ENCODE results near the gene EMC9. TPM values are rescaled to one million over a fixed set of nuclear protein-coding genes. Genes with fewer than 3 reads are reported as not detected.

The EMC9 gene
- total and polyA plus RNA-seq, 8 donors = 13.5 to 24.3 (median 22.5) TPM

GRCh38 chr14:24093901-24094840 lies 47.2 kb downstream of the EMC9 start, which contains the start of gene PCK2:
TSS of gene PCK2 (plus strand) at chr14:24094311. CDS start at chr14:24094406, 95 bp downstream.
- no peak for TF ChIP-seq CTCF (IDR thresholded peaks at IDR 0.05)
- intact Hi-C loops (cut with DNase I) = loop anchor here in 1 of 2 donors (10.0 kb wide), 1 partner anchor 79 kb away; no protein-coding TSS in a partner anchor
- Histone ChIP-seq H3K4me3 (peak within 1 kb of the TSS; percentile 89 to 93), H3K4me1 (peaks cover 6 to 46% of the 10 kb centered on the region in 2 donors), H3K9me3 (no peaks in the 10 kb centered on the region), H3K36me3 (peaks cover 0 to 22% of the 10 kb centered on the region in 2 donors), H3K27ac (peak within 1 kb of the TSS; percentile 95), H3K27me3 (no peaks in the 10 kb centered on the region)
- ATAC-seq (peak; percentile 94), DNase-seq (peak in 3 of 4 donors; percentile 94 to 99 (median 96))

- peak in 2 of 4 donors; percentile 32 to 36 for DNase-seq
- H3K27ac ChIP-seq = peak overlapping the region; percentile 95
- intact Hi-C loops (cut with DNase I) = loop anchor here in 1 of 2 donors (10.0 kb wide), 1 partner anchor 79 kb away; no protein-coding TSS in a partner anchor
Observed at GRCh38 chr14:24093207-24093900, 48.0 kb downstream of the EMC9 start.

GRCh38 chr14:24092505-24093206 lies 48.7 kb downstream of the EMC9 start:
- peak overlapping the region in 1 of 2 donors; percentile 95 for H3K27ac ChIP-seq
- intact Hi-C loops (cut with DNase I) = loop anchor here in 1 of 2 donors (10.0 kb wide), 1 partner anchor 78 kb away; no protein-coding TSS in a partner anchor
- DNase-seq = peak in 1 of 4 donors; percentile 34

More at GRCh38 chr14:24093207-24093900, 48.0 kb downstream of the EMC9 start:
- peaks cover 6 to 38% of the 10 kb centered on the region in 2 donors for H3K4me1 ChIP-seq
- H3K4me3 ChIP-seq = peak overlapping the region in 1 of 2 donors; percentile 89
- H3K27me3 ChIP-seq = no peaks in the 10 kb centered on the region
- no peak for TF ChIP-seq CTCF (IDR thresholded peaks at IDR 0.05)
- H3K36me3 ChIP-seq = peaks cover 0 to 13% of the 10 kb centered on the region in 2 donors
- no peaks in the 10 kb centered on the region for H3K9me3 ChIP-seq
- no peak for ATAC-seq

GRCh38 chr14:24092110-24092504 lies 49.3 kb downstream of the EMC9 start:
- Histone ChIP-seq H3K36me3 (peaks cover 0 to 4% of the 10 kb centered on the region in 2 donors), H3K27ac (peak overlapping the region in 1 of 2 donors; percentile 95), H3K9me3 (no peaks in the 10 kb centered on the region), H3K27me3 (no peaks in the 10 kb centered on the region), H3K4me3 (no peak overlapping the region), H3K4me1 (peaks cover 6 to 36% of the 10 kb centered on the region in 2 donors)
- ATAC-seq = no peak
- TF ChIP-seq CTCF (IDR thresholded peaks at IDR 0.05) = no peak
- DNase-seq = no peak
- intact Hi-C loops (cut with DNase I) = loop anchor here in 1 of 2 donors (10.0 kb wide), 1 partner anchor 77 kb away; no protein-coding TSS in a partner anchor

More at GRCh38 chr14:24092505-24093206, 48.7 kb downstream of the EMC9 start:
- Histone ChIP-seq H3K4me3 (no peak overlapping the region), H3K4me1 (peaks cover 6 to 36% of the 10 kb centered on the region in 2 donors), H3K27me3 (no peaks in the 10 kb centered on the region), H3K36me3 (peaks cover 0 to 6% of the 10 kb centered on the region in 2 donors), H3K9me3 (no peaks in the 10 kb centered on the region)
- no peak for TF ChIP-seq CTCF (IDR thresholded peaks at IDR 0.05)
- ATAC-seq = no peak
